Osteocyte (in vitro differentiated cells): ENCODE results near the gene HPCAL1. TPM values are rescaled to one million over a fixed set of nuclear protein-coding genes. Genes with fewer than 3 reads are reported as not detected.
"Not testable (repeated sequence)": the region's sequence is repeated elsewhere in the genome, so short reads cannot be mapped to it uniquely, and the experiment has no call there.

Experiments
- DNase-seq: peaks from one replicate; pipeline ENCODE4 v3.0.0; 2021; ENCODE audit warnings: mixed read lengths; ENCODE audit not compliant: unreplicated experiment; ENCODE audit errors: extremely low spot score
- H3K27ac Mint-ChIP-seq: one replicate; pipeline ENCODE4 v1.8.0; 2021; ENCODE audit warnings: mild to moderate bottlenecking, mixed read lengths; ENCODE audit not compliant: unreplicated experiment
- H3K27me3 Mint-ChIP-seq: one replicate; pipeline ENCODE4 v1.8.0; 2021; ENCODE audit warnings: mixed read lengths; ENCODE audit not compliant: unreplicated experiment
- H3K36me3 Mint-ChIP-seq: one replicate; pipeline ENCODE4 v1.8.0; 2021; ENCODE audit warnings: mixed read lengths; ENCODE audit not compliant: unreplicated experiment
- H3K4me1 Mint-ChIP-seq: one replicate; pipeline ENCODE4 v1.8.0; 2021; ENCODE audit warnings: mixed read lengths; ENCODE audit not compliant: unreplicated experiment
- H3K4me3 Mint-ChIP-seq: one replicate; pipeline ENCODE4 v1.8.0; 2021; ENCODE audit warnings: mild to moderate bottlenecking, moderate library complexity, mixed read lengths; ENCODE audit not compliant: unreplicated experiment
- H3K9me3 Mint-ChIP-seq: one replicate; pipeline ENCODE4 v1.8.0; 2021; ENCODE audit warnings: mixed read lengths; ENCODE audit not compliant: unreplicated experiment
- total RNA-seq: library from RNA; stranded (reverse); gene quantifications from 2 replicates; pipeline ENCODE4 v1.2.1, GENCODE V29; 2021
- TF ChIP-seq, protein P1 (sequence below): fragments of 200-600 bp; sonication (generic); IDR thresholded peaks from 2 replicates; pipeline ENCODE4 v1.5.0; 2021; ENCODE audit warnings: antibody characterized with exemption, mild to moderate bottlenecking, moderate library complexity

Gene HPCAL1
- total RNA-seq, 1 donor from 2014 or later = 56.8 TPM

- DNase-seq = no peak
- Mint-ChIP-seq H3K9me3 (no peaks in the 10 kb centered on the region), H3K27me3 (no peaks in the 10 kb centered on the region), H3K36me3 (peaks cover 47% of the 10 kb centered on the region), H3K4me3 (no peak overlapping the region), H3K4me1 (peaks cover 10% of the 10 kb centered on the region), H3K27ac (no peak overlapping the region)
- TF ChIP-seq, protein P1, sequence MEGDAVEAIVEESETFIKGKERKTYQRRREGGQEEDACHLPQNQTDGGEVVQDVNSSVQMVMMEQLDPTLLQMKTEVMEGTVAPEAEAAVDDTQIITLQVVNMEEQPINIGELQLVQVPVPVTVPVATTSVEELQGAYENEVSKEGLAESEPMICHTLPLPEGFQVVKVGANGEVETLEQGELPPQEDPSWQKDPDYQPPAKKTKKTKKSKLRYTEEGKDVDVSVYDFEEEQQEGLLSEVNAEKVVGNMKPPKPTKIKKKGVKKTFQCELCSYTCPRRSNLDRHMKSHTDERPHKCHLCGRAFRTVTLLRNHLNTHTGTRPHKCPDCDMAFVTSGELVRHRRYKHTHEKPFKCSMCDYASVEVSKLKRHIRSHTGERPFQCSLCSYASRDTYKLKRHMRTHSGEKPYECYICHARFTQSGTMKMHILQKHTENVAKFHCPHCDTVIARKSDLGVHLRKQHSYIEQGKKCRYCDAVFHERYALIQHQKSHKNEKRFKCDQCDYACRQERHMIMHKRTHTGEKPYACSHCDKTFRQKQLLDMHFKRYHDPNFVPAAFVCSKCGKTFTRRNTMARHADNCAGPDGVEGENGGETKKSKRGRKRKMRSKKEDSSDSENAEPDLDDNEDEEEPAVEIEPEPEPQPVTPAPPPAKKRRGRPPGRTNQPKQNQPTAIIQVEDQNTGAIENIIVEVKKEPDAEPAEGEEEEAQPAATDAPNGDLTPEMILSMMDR = no peak
These were observed 139.2 kb downstream of the HPCAL1 start for GRCh38 chr2:10441948-10442347.

- peaks cover 16% of the 10 kb centered on the region for H3K4me1 Mint-ChIP-seq
- not testable (repeated sequence) for H3K4me3 Mint-ChIP-seq
These were observed 139.9 kb downstream of the HPCAL1 start for GRCh38 chr2:10442469-10443126.

GRCh38 chr2:10444463-10444862 lies 141.8 kb downstream of the HPCAL1 start:
- Mint-ChIP-seq H3K27ac (no peak overlapping the region), H3K4me1 (peaks cover 16% of the 10 kb centered on the region), H3K4me3 (no peak overlapping the region), H3K36me3 (peaks cover 47% of the 10 kb centered on the region), H3K27me3 (no peaks in the 10 kb centered on the region), H3K9me3 (no peaks in the 10 kb centered on the region)
- TF ChIP-seq, protein P1 = no peak
- DNase-seq = no peak

More at GRCh38 chr2:10442469-10443126, 139.9 kb downstream of the HPCAL1 start:
- H3K27ac Mint-ChIP-seq, H3K27me3 Mint-ChIP-seq, DNase-seq, H3K9me3 Mint-ChIP-seq: not testable (repeated sequence)
- peaks cover 47% of the 10 kb centered on the region for H3K36me3 Mint-ChIP-seq

DNA sequence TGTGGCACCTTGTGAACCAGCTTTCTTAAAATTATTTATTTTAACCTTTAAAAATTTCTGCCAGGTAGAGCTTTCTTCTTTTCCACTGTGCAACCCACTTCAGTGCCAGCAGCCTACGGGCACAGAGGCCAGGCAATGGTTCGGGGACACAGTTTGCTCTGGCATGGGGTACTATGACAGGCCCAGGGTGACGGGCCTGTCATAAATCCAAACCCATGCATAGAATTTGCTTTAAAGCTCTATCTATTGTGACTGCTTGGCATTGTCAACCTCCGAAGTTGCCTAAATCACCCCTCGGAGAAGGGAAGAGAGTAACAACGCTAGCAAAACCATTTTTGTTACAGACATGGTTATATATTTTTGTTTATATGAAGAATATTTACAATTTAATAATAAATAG lies 143.9 kb downstream of the HPCAL1 start:
- Mint-ChIP-seq H3K9me3 (no peaks in the 10 kb centered on the region), H3K27me3 (no peaks in the 10 kb centered on the region), H3K27ac (no peak overlapping the region), H3K4me1 (peaks cover 16% of the 10 kb centered on the region), H3K4me3 (peak overlapping the region; percentile 42), H3K36me3 (peaks cover 30% of the 10 kb centered on the region)
- no peak for DNase-seq
- TF ChIP-seq, protein P1 = no peak

GRCh38 chr2:10447300-10447894 lies 144.7 kb downstream of the HPCAL1 start:
- peaks cover 22% of the 10 kb centered on the region for H3K36me3 Mint-ChIP-seq
- no peaks in the 10 kb centered on the region for H3K27me3 Mint-ChIP-seq
- H3K4me3 Mint-ChIP-seq = peak overlapping the region; percentile 79
- no peaks in the 10 kb centered on the region for H3K9me3 Mint-ChIP-seq
- TF ChIP-seq, protein P1 = no peak
- peak overlapping the region; percentile 70 for H3K27ac Mint-ChIP-seq
- DNase-seq = no peak
- H3K4me1 Mint-ChIP-seq = peaks cover 21% of the 10 kb centered on the region
